ENCODE data around the gene FOXL1.

DNA sequence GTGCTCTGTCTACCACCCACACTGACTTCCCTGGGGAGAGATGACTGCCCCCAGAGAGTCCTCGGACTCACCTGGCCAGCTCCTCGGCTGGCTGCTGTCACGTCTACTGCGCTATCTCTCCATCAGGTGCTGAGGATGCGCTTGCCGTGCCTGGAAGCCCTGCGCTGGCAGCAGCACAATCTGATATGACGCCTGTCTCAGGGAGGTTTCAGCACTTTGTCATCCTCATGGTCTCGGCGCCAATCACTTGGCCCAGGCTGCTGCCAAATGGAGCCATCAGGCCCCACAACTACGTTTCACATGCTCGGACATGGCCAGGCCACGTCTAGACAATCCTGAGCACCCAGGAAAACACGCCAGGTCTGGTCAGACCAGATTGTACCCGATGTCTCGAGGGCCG, 46.7 kb downstream of the FOXL1 start:
- no peak for TF ChIP-seq EZH2 (IDR thresholded peaks at IDR 0.05)
- no peak for TF ChIP-seq POLR2AphosphoS5 (IDR thresholded peaks at IDR 0.05; ENCODE audit: borderline replicate concordance, low read depth, low read length)
- no peak for TF ChIP-seq FOXP2 (optimal IDR thresholded peaks at IDR 0.05; ENCODE audit: control extremely low read depth, extremely low read length, insufficient read depth)
